ENCODE results near the gene RBM19. TPM values are rescaled to one million over a fixed set of nuclear protein-coding genes. Genes with fewer than 3 reads are reported as not detected.

RBM19 gene
- total RNA-seq, 2 experiments from 2014 or later = 66.9 to 67.7 TPM

GRCh38 chr12:113935459-113935858, 30.7 kb downstream of the RBM19 start:
- H3K27me3 Mint-ChIP-seq = no peaks in the 10 kb centered on the region
- H3K36me3 Mint-ChIP-seq (ENCODE audit: low read depth) = peaks cover 40% of the 10 kb centered on the region
- CTCF ChIA-PET = no interaction called here

GRCh38 chr12:113934946-113935345, 31.2 kb downstream of the RBM19 start:
- H3K4me1 Mint-ChIP-seq (ENCODE audit: low read depth) = peaks cover 13% of the 10 kb centered on the region
- H3K27me3 Mint-ChIP-seq = no peaks in the 10 kb centered on the region
- intact Hi-C loops (cut with micrococcal nuclease) = no loop called here
- POLR2A ChIA-PET = no interaction called here
- no peak for TF ChIP-seq CTCF (IDR thresholded peaks at IDR 0.05)
- ATAC-seq (no peak), DNase-seq (no peak)
- CTCF ChIA-PET = no interaction called here
- H3K9me3 Mint-ChIP-seq = no peaks in the 10 kb centered on the region
- H3K4me3 Mint-ChIP-seq = no peak overlapping the region
- H3K27ac Mint-ChIP-seq = no peak overlapping the region
- H3K36me3 Mint-ChIP-seq (ENCODE audit: low read depth) = peaks cover 39% of the 10 kb centered on the region

More at GRCh38 chr12:113935459-113935858, 30.7 kb downstream of the RBM19 start:
- no peaks in the 10 kb centered on the region for H3K9me3 Mint-ChIP-seq
- no peak overlapping the region for H3K27ac Mint-ChIP-seq
- H3K4me3 Mint-ChIP-seq = no peak overlapping the region
- no peak for DNase-seq
- peaks cover 8% of the 10 kb centered on the region for H3K4me1 Mint-ChIP-seq (ENCODE audit: low read depth)
- intact Hi-C loops (cut with micrococcal nuclease) = no loop called here
- TF ChIP-seq CTCF (IDR thresholded peaks at IDR 0.05) = no peak
- ATAC-seq = no peak
- POLR2A ChIA-PET = no interaction called here

GRCh38 chr12:113934060-113934814, 31.9 kb downstream of the RBM19 start:
- no peak overlapping the region for H3K27ac Mint-ChIP-seq
- TF ChIP-seq CTCF (IDR thresholded peaks at IDR 0.05) = no peak
- intact Hi-C loops (cut with micrococcal nuclease) = no loop called here
- ATAC-seq = no peak
- ChIA-PET CTCF (no interaction called here), POLR2A (interaction anchor here (1.2 kb wide), 1 partner anchor 8 kb away, joined by 3 read pairs; no protein-coding TSS in a partner anchor)
- H3K27me3 Mint-ChIP-seq = no peaks in the 10 kb centered on the region
- no peaks in the 10 kb centered on the region for H3K9me3 Mint-ChIP-seq
- no peak overlapping the region for H3K4me3 Mint-ChIP-seq
- peaks cover 20% of the 10 kb centered on the region for H3K4me1 Mint-ChIP-seq (ENCODE audit: low read depth)
- H3K36me3 Mint-ChIP-seq (ENCODE audit: low read depth) = peaks cover 37% of the 10 kb centered on the region
- no peak for DNase-seq

GRCh38 chr12:113933201-113933786, 32.8 kb downstream of the RBM19 start:
- intact Hi-C loops (cut with micrococcal nuclease) = no loop called here
- H3K9me3 Mint-ChIP-seq = no peaks in the 10 kb centered on the region
- CTCF ChIA-PET = no interaction called here
- no peak for ATAC-seq
- peaks cover 38% of the 10 kb centered on the region for H3K36me3 Mint-ChIP-seq (ENCODE audit: low read depth)
- DNase-seq = no peak
- H3K27me3 Mint-ChIP-seq = no peaks in the 10 kb centered on the region
- no peak overlapping the region for H3K4me3 Mint-ChIP-seq
- no peak for TF ChIP-seq CTCF (IDR thresholded peaks at IDR 0.05)
- POLR2A ChIA-PET = interaction anchor here (1.2 kb wide), 1 partner anchor 9 kb away, joined by 3 read pairs; no protein-coding TSS in a partner anchor
- peaks cover 23% of the 10 kb centered on the region for H3K4me1 Mint-ChIP-seq (ENCODE audit: low read depth)
- H3K27ac Mint-ChIP-seq = no peak overlapping the region
